ENCODE measurements around the gene SCFD1.

Gene SCFD1

GRCh38 chr14:30763891-30764290, 141.8 kb downstream of the SCFD1 start:
- DNase-seq: no peak

DNA sequence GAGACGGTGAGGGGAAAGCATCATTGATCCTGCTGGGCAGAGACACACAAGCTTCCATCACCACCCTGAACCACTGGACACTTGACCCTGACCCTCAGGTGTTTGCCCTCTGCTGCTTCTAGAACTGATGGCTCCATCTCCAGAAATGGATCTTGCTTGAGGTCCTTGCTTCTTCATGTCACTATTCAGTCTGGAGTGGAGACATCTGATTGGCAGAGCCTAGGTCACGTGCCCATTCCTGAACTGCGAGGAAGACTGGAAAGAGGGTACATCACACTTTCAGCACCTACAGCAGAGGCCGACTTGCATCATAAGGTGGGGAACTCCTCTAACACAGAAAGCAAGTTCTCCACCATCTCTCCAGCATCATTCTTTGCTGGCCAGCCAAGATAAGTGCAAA, 145.5 kb downstream of the SCFD1 start:
- DNase-seq: no peak

GRCh38 chr14:30768791-30769190, 146.7 kb downstream of the SCFD1 start:
- no peak for DNase-seq

DNA sequence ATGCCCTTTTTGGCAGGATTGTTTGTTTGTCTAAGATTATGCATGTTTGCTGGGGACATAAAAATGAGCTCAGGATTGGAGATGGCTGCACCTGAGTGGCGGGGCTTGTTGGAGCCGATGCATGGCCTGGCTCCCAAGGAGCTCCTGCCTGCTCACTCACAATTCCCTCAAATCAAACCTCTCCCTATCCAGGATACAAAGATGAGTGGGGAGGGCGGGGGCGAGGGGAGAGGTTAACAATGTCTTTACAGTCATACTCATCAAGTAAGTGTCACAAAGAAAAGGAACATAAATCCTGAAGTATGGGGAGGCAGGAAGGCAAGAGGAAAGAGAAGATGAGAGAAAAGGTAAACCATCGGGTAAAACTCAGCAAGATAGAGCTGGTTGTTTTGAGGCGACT, 148.3 kb downstream of the SCFD1 start:
- DNase-seq: no peak

GRCh38 chr14:30771595-30771994, 149.5 kb downstream of the SCFD1 start:
- DNase-seq: no peak

DNA sequence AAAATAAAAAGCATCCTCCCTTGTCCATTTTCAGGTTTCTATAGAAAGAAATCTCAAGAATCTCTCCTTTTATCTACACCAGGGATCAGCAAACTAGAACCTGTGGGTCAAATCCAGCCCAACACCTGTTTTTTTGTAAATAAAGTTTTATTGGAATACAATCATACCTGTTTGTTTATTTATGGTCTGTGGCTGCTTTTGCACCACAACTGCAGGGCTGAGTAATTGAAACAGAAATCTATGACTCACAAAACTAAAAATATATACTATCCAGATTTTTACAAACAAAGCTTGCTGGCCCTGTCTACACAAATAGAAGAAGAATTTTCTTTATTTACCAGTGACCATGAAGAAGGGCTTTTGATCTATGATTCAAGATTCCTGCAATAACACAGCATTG, 157.1 kb downstream of the SCFD1 start:
- no peak for DNase-seq

Measured in 8988T (cell line).